PC-3 (cell line): ENCODE results near the gene DNER. TPM values are rescaled to one million over a fixed set of nuclear protein-coding genes. Genes with fewer than 3 reads are reported as not detected.

Experiments used
- ATAC-seq: fragments of 200-7000 bp; cut with Tn5 transposase; 2 replicates; pipeline ENCODE4 v1.9.1; 2020; ENCODE audit warnings: mild to moderate bottlenecking, moderate library complexity
- BruUV-seq: library from RNA; stranded (reverse); fragments of 400-500 nt; replicated peaks from 2 replicates; lab custom pipeline; 2021; lab: Mats Ljungman, UMichigan
- CTCF ChIA-PET: fragments of 300-600 bp; sonication (Branson Sonifier 250); formaldehyde crosslinking; loops from one replicate; lab custom pipeline; 2022; ENCODE audit warnings: antibody characterized with exemption; lab: Charles Lee
- POLR2A ChIA-PET: fragments of 300-600 bp; sonication (Branson Sonifier 250); formaldehyde crosslinking; loops from one replicate; lab custom pipeline; 2022; ENCODE audit warnings: antibody characterized with exemption; ENCODE audit not compliant: unreplicated experiment; lab: Charles Lee
- DNase-seq: peaks from one replicate; pipeline ENCODE4 v3.0.0-alpha.2; 2015
- H2AFZ ChIP-seq: fragments of 300-600 bp; sonication (generic); 2 replicates; pipeline ENCODE4 v1.6.0; 2016; ENCODE audit warnings: antibody characterized with exemption, low read length
- H3F3A ChIP-seq: fragments of 300-600 bp; sonication (generic); one replicate; pipeline ENCODE4 v1.6.0; 2017; ENCODE audit warnings: antibody characterized with exemption, low read length, control low read depth, mild to moderate bottlenecking; ENCODE audit not compliant: unreplicated experiment
- H3K27ac ChIP-seq: fragments of 300-600 bp; sonication (generic); 2 replicates; pipeline ENCODE4 v1.5.1; 2016; ENCODE audit warnings: mild to moderate bottlenecking, low read length
- H3K27me3 ChIP-seq: fragments of 300-600 bp; sonication (generic); 2 replicates; pipeline ENCODE4 v1.6.1; 2016; ENCODE audit warnings: low read length, mixed read lengths
- H3K36me3 ChIP-seq: fragments of 300-600 bp; sonication (generic); 2 replicates; pipeline ENCODE4 v1.6.1; 2016; ENCODE audit warnings: low read depth, mixed run types, low read length, mixed read lengths
- H3K4me1 ChIP-seq: fragments of 300-600 bp; sonication (generic); 2 replicates; pipeline ENCODE4 v1.5.1; 2016; ENCODE audit warnings: low read length; ENCODE audit not compliant: insufficient read depth
- H3K4me2 ChIP-seq: fragments of 300-600 bp; sonication (generic); 2 replicates; pipeline ENCODE4 v1.6.0; 2016; ENCODE audit warnings: low read length
- H3K4me3 ChIP-seq: fragments of 300-600 bp; sonication (generic); 2 replicates; pipeline ENCODE4 v1.5.1; 2016; ENCODE audit warnings: mild to moderate bottlenecking, low read length, mixed read lengths
- H3K79me2 ChIP-seq: fragments of 300-600 bp; sonication (generic); 2 replicates; pipeline ENCODE4 v1.6.1; 2017; ENCODE audit warnings: low read length, mixed read lengths
- H3K9ac ChIP-seq: fragments of 300-600 bp; sonication (generic); 2 replicates; pipeline ENCODE4 v1.6.0; 2016; ENCODE audit warnings: mild to moderate bottlenecking, low read length
- H3K9me2 ChIP-seq: fragments of 300-600 bp; sonication (generic); replicated peaks from 2 replicates; pipeline ENCODE4 v1.6.1; 2016; ENCODE audit warnings: mixed run types, low read length, mixed read lengths
- H3K9me3 ChIP-seq: fragments of 300-600 bp; sonication (generic); 2 replicates; pipeline ENCODE4 v1.6.1; 2016; ENCODE audit warnings: low read length, mixed read lengths
- H4K20me1 ChIP-seq: fragments of 300-600 bp; sonication (generic); 2 replicates; pipeline ENCODE4 v1.6.1; 2016; ENCODE audit warnings: low read length, mixed read lengths
- EZH2 ChIP-seq: fragments of 300-600 bp; sonication (generic); IDR thresholded peaks from one replicate; pipeline ENCODE4 v1.6.1; 2017; ENCODE audit warnings: antibody characterized with exemption, mild to moderate bottlenecking, low read length; ENCODE audit not compliant: unreplicated experiment
- EZH2phosphoT487 ChIP-seq: fragments of 300-600 bp; sonication (generic); IDR thresholded peaks from 2 replicates; pipeline ENCODE4 v1.6.1; 2018; ENCODE audit warnings: mild to moderate bottlenecking, antibody characterized with exemption, low read length, borderline replicate concordance
- intact Hi-C: fragments of 100-400 bp; cut with micrococcal nuclease; formaldehyde crosslinking; loops from 2 replicates; pipeline ENCODE4 v1.9.0; 2023
- total RNA-seq: library from RNA; depleted of rRNA; stranded (reverse); fragments of >200 nt; gene quantifications from 2 replicates; pipeline ENCODE4 v1.2.3, GENCODE V29; 2014
- TF ChIP-seq, protein P1 (sequence below): fragments of 300-600 bp; sonication (generic); conservative IDR thresholded peaks from 2 replicates; pipeline ENCODE4 v1.5.1; 2017; ENCODE audit warnings: antibody characterized with exemption, low read depth, mild to moderate bottlenecking, low read length

The DNER gene
- total RNA-seq, 1 experiment from 2014 or later: 1.1 TPM

DNA sequence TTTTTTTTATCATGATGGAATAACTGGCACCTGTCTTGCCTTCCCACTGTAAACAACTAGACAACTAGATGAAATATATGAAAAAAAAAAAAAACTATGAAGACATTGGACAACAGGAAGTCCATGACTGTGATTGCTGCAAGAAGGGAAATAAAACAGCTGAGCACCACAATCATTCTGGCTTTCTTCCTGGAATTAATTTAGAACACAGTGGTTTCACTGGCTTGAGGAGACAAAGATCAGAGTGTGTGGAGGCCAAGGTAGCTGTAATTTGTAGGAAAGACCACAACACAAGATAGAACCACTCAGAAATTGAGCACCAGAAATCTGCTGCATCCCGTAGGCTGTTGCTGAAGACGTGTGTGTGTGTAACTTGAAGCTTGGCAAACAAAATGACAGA, 322.2 kb downstream of the DNER start:
- H2AFZ ChIP-seq: peak overlapping the region; percentile 34; the same call in 1 of the 2 replicates
- H3K9ac ChIP-seq: no peak overlapping the region
- ChIA-PET CTCF (interaction anchor here (0.7 kb wide), 1 partner anchor 39 kb away, joined by 3 read pairs; no protein-coding TSS in a partner anchor), POLR2A (no interaction called here)
- no peaks in the 10 kb centered on the region for H3K9me2 ChIP-seq
- no peak for TF ChIP-seq EZH2
- no peak for TF ChIP-seq EZH2phosphoT487
- no peaks in the 10 kb centered on the region for H4K20me1 ChIP-seq
- DNase-seq (no peak), ATAC-seq (no peak)
- intact Hi-C loops: no loop called here
- H3K79me2 ChIP-seq: no peaks in the 10 kb centered on the region
- no peak overlapping the region for H3K4me3 ChIP-seq
- no TSS peak for BruUV-seq
- H3K27me3 ChIP-seq: no peaks in the 10 kb centered on the region
- no peak overlapping the region for H3K27ac ChIP-seq
- H3F3A ChIP-seq: no peaks in the 10 kb centered on the region
- H3K9me3 ChIP-seq: no peaks in the 10 kb centered on the region
- H3K4me2 ChIP-seq: no peak overlapping the region
- no peaks in the 10 kb centered on the region for H3K36me3 ChIP-seq
- no peaks in the 10 kb centered on the region for H3K4me1 ChIP-seq

DNA sequence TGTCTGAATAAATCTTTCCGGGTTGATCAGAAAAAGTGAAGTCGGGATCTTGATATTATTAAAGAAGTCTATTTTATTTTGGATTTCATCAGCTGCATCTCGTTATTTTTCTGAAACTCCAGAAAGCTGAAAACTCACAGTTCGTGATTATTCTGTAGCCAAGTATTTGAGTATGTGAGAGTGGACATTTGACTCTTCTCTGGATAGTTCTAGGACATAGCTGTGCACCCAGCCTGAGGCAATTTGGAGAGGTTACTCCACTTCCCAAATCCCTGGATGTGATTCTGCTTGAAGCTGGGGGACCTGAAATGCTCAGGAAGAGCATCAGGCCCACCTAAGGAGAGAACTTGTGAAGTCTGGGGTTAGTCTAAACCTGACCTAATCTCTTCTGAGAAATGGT, 325.6 kb downstream of the DNER start:
- Histone ChIP-seq H3K9me3 (no peaks in the 10 kb centered on the region), H3K4me1 (no peaks in the 10 kb centered on the region), H3K9me2 (no peaks in the 10 kb centered on the region), H3K36me3 (no peaks in the 10 kb centered on the region), H3K4me3 (no peak overlapping the region), H4K20me1 (no peaks in the 10 kb centered on the region), H2AFZ (no peak overlapping the region), H3K79me2 (no peaks in the 10 kb centered on the region), H3K9ac (no peak overlapping the region), H3F3A (no peaks in the 10 kb centered on the region), H3K27ac (no peak overlapping the region), H3K4me2 (no peak overlapping the region), H3K27me3 (no peaks in the 10 kb centered on the region)
- BruUV-seq: no TSS peak
- ATAC-seq: no peak
- TF ChIP-seq, protein P1, sequence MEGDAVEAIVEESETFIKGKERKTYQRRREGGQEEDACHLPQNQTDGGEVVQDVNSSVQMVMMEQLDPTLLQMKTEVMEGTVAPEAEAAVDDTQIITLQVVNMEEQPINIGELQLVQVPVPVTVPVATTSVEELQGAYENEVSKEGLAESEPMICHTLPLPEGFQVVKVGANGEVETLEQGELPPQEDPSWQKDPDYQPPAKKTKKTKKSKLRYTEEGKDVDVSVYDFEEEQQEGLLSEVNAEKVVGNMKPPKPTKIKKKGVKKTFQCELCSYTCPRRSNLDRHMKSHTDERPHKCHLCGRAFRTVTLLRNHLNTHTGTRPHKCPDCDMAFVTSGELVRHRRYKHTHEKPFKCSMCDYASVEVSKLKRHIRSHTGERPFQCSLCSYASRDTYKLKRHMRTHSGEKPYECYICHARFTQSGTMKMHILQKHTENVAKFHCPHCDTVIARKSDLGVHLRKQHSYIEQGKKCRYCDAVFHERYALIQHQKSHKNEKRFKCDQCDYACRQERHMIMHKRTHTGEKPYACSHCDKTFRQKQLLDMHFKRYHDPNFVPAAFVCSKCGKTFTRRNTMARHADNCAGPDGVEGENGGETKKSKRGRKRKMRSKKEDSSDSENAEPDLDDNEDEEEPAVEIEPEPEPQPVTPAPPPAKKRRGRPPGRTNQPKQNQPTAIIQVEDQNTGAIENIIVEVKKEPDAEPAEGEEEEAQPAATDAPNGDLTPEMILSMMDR: no peak
- TF ChIP-seq EZH2 (no peak), EZH2phosphoT487 (no peak)
- CTCF ChIA-PET: no interaction called here
- POLR2A ChIA-PET: no interaction called here
- no peak for DNase-seq
- intact Hi-C loops: no loop called here

DNA sequence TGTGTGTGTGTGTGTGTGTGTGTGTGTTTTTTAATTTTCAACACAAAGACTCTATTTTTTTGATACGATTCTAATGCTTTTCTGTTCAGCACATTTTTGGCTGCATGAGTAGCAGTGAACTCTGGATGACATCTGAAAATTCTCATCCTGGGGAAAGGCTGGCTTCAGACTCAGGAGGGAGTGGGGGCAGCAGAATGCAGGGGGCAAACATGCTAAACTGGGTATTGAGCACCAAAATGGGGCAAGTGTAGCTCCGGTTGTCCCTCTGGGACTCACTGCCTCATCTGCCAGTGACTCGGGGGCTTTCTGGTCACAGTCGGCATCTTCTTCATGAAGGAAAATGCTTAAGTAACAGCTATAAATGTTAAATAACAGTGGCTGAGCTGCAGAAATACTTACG, 326.5 kb downstream of the DNER start:
- intact Hi-C loops: no loop called here
- no peaks in the 10 kb centered on the region for H3K9me2 ChIP-seq
- ATAC-seq: no peak
- H3K79me2 ChIP-seq: no peaks in the 10 kb centered on the region
- CTCF ChIA-PET: no interaction called here
- H3K9me3 ChIP-seq: no peaks in the 10 kb centered on the region
- H3K36me3 ChIP-seq: no peaks in the 10 kb centered on the region
- no peaks in the 10 kb centered on the region for H3F3A ChIP-seq
- DNase-seq: no peak
- POLR2A ChIA-PET: no interaction called here
- no peaks in the 10 kb centered on the region for H3K4me1 ChIP-seq
- BruUV-seq: no TSS peak
- H4K20me1 ChIP-seq: no peaks in the 10 kb centered on the region
- H3K27me3 ChIP-seq: no peaks in the 10 kb centered on the region
- TF ChIP-seq EZH2phosphoT487: no peak
- no peak overlapping the region for H3K9ac ChIP-seq
- H3K27ac ChIP-seq: no peak overlapping the region
- no peak overlapping the region for H3K4me3 ChIP-seq
- H3K4me2 ChIP-seq: no peak overlapping the region
- H2AFZ ChIP-seq: no peak overlapping the region
